OCI-LY7 (cell line): Measurements from ENCODE around the gene SIVA1. TPM values are rescaled to one million over a fixed set of nuclear protein-coding genes. Genes with fewer than 3 reads are reported as not detected.

Experiments used
- total RNA-seq, 2 experiments: library from RNA; depleted of rRNA in 1 of 2; stranded (reverse); fragments of >200 nt in 1 of 2; shearing (Covaris generic) in 1 of 2; gene quantifications; 2 replicates each; pipeline ENCODE4 v1.2.3, GENCODE V29; 2014 to 2022

SIVA1 gene
- total RNA-seq, 2 experiments from 2014 or later = 111 to 244 TPM

Other genes starting within 250 kb of the SIVA1 start
- not detected in 2 replicates for gene C14orf180, start 173.4 kb upstream of the SIVA1 start, total RNA-seq (2014; rRNA removed; shearing (Covaris generic))
- gene C14orf180, start 173.4 kb upstream of the SIVA1 start, total RNA-seq (2022) = not detected in 2 replicates
- gene TMEM179, start 148.4 kb upstream of the SIVA1 start, total RNA-seq (2014; rRNA removed; shearing (Covaris generic)) = not detected in 2 replicates
- not detected in 2 replicates for gene TMEM179, start 148.4 kb upstream of the SIVA1 start, total RNA-seq (2022)
- gene INF2, start 63.5 kb upstream of the SIVA1 start, total RNA-seq (2014; rRNA removed; shearing (Covaris generic)) = 32.7 and 39.4 TPM in 2 replicates
- gene INF2, start 63.5 kb upstream of the SIVA1 start, total RNA-seq (2022) = 43.4 and 51.6 TPM in 2 replicates
- not detected in 2 replicates for gene ADSS1, start 28.9 kb upstream of the SIVA1 start, total RNA-seq (2014; rRNA removed; shearing (Covaris generic))
- gene ADSS1, start 28.9 kb upstream of the SIVA1 start, total RNA-seq (2022) = 2.1 and 2.8 TPM in 2 replicates
- 75.4 and 83.0 TPM in 2 replicates for gene AKT1, start 42.6 kb downstream of the SIVA1 start, total RNA-seq (2014; rRNA removed; shearing (Covaris generic))
- gene AKT1, start 42.6 kb downstream of the SIVA1 start, total RNA-seq (2022) = 108 and 109 TPM in 2 replicates
- 0.98 and 2.4 TPM in 2 replicates for gene ZBTB42, start 48.0 kb downstream of the SIVA1 start, total RNA-seq (2014; rRNA removed; shearing (Covaris generic))
- 1.9 and 2.4 TPM in 2 replicates for gene ZBTB42, start 48.0 kb downstream of the SIVA1 start, total RNA-seq (2022)
- gene CEP170B, start 112.1 kb downstream of the SIVA1 start, total RNA-seq (2014; rRNA removed; shearing (Covaris generic)) = 0.16 TPM in 1 of 2 replicates, not detected in the other
- 0.09 and 0.10 TPM in 2 replicates for gene CEP170B, start 112.1 kb downstream of the SIVA1 start, total RNA-seq (2022)
- 0.66 TPM in 1 of 2 replicates, not detected in the other for gene PLD4, start 171.7 kb downstream of the SIVA1 start, total RNA-seq (2014; rRNA removed; shearing (Covaris generic))
- gene PLD4, start 171.7 kb downstream of the SIVA1 start, total RNA-seq (2022) = 3.7 and 5.1 TPM in 2 replicates
- gene AHNAK2, start 225.2 kb downstream of the SIVA1 start, total RNA-seq (2014; rRNA removed; shearing (Covaris generic)) = 0.21 TPM in 1 of 2 replicates, not detected in the other
- 0.09 and 0.61 TPM in 2 replicates for gene AHNAK2, start 225.2 kb downstream of the SIVA1 start, total RNA-seq (2022)
- gene CLBA1, start 232.6 kb downstream of the SIVA1 start, total RNA-seq (2014; rRNA removed; shearing (Covaris generic)) = 0.08 and 0.82 TPM in 2 replicates
- 1.2 TPM in 1 of 2 replicates, not detected in the other for gene CLBA1, start 232.6 kb downstream of the SIVA1 start, total RNA-seq (2022)